Measurements from ENCODE around the gene SMG9. TPM values are rescaled to one million over a fixed set of nuclear protein-coding genes. Genes with fewer than 3 reads are reported as not detected.

The SMG9 gene
- total RNA-seq, 1 experiment from 2014 or later: 52.2 TPM

DNA sequence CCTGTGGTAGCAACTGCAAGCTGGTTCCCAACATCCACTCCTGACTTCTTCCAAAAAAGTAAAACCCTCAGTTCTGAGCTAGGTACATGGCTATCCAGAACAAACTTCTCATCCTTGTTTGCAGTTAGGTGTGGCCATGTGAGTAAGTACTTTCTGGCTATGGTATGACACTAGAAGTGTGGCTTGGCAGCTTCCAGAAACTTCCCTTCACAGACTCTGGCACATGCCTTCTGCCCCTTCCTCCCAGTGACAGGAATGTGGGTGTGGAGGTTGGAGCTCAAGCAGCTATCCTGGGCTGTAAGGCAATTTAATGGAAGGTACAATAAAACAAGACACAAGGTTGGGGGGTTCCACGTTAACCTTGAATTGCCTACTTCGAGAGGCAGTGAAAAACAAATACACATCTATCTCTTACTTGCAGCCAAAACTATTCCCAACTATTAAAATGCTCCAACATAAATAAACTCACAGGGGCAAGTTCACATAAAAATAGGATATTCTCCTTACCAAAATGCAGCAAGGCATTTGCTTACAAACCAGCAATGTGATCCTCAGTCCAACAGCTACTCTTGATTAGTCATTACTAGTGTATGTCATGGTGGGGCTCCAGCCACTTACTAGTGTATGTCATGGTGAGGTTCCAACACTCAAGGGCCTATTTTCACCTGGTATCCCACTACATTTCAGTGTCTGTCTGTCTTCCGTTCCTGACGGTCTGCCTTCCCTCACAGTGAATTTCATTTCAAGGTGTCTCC is 3.1 kb downstream of the SMG9 start:
- TF ChIP-seq, protein P1, sequence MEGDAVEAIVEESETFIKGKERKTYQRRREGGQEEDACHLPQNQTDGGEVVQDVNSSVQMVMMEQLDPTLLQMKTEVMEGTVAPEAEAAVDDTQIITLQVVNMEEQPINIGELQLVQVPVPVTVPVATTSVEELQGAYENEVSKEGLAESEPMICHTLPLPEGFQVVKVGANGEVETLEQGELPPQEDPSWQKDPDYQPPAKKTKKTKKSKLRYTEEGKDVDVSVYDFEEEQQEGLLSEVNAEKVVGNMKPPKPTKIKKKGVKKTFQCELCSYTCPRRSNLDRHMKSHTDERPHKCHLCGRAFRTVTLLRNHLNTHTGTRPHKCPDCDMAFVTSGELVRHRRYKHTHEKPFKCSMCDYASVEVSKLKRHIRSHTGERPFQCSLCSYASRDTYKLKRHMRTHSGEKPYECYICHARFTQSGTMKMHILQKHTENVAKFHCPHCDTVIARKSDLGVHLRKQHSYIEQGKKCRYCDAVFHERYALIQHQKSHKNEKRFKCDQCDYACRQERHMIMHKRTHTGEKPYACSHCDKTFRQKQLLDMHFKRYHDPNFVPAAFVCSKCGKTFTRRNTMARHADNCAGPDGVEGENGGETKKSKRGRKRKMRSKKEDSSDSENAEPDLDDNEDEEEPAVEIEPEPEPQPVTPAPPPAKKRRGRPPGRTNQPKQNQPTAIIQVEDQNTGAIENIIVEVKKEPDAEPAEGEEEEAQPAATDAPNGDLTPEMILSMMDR (conservative IDR thresholded peaks at IDR 0.05): no peak
- H3K4ac ChIP-seq (ENCODE audit: low read depth, low read length): no peak overlapping the region
- no peak overlapping the region for H4K8ac ChIP-seq (replicated peaks; ENCODE audit: insufficient read length, low read depth, low read length)
- no peak overlapping the region for H3K23ac ChIP-seq (ENCODE audit: insufficient read length, low read depth, low read length)
- H3K27me3 Mint-ChIP-seq (ENCODE audit: low read depth): no peaks in the 10 kb centered on the region
- peaks cover 12% of the 10 kb centered on the region for H3K23me2 ChIP-seq (ENCODE audit: insufficient read length, low read depth, low read length, poor library complexity, severe bottlenecking)
- H3K79me1 ChIP-seq (ENCODE audit: insufficient read depth, low read depth, low read length, poor library complexity, severe bottlenecking): no peaks in the 10 kb centered on the region
- H2BK15ac ChIP-seq (ENCODE audit: low read depth, low read length): no peak overlapping the region
- no peak overlapping the region for H2AFZ ChIP-seq (ENCODE audit: low read length)
- no CpG with 5 or more reads among the region's 4 CpGs for WGBS (ENCODE audit: extremely low coverage, insufficient read length, low lambda C conversion rate)
- no peak overlapping the region for H3K18ac ChIP-seq (ENCODE audit: insufficient read length, low read depth, low read length)
- H3K9ac ChIP-seq (ENCODE audit: extremely low read depth, insufficient read length, low read length): no peak overlapping the region
- no peak overlapping the region for H3K14ac ChIP-seq (ENCODE audit: insufficient read depth, low read length)
- no peak overlapping the region for H2BK120ac ChIP-seq (ENCODE audit: low read depth, low read length, poor library complexity, severe bottlenecking)
- H3K9me3 Mint-ChIP-seq: no peaks in the 10 kb centered on the region; a peak in 2 of 5 replicates
- H3K27ac Mint-ChIP-seq: no peak overlapping the region
- H3K27me3 ChIP-seq (ENCODE audit: insufficient read depth, low read length): no peaks in the 10 kb centered on the region; the same call in 1 of the 2 replicates
- no peak overlapping the region for H2BK12ac ChIP-seq (ENCODE audit: insufficient read length, low read depth, low read length)
- no peak overlapping the region for H3T11ph ChIP-seq (ENCODE audit: low read length)
- H3K27ac ChIP-seq (ENCODE audit: insufficient read length, low read depth, low read length): no peak overlapping the region
- H3K9me3 ChIP-seq (ENCODE audit: control insufficient read depth, low read depth, low read length): no peaks in the 10 kb centered on the region
- no peak overlapping the region for H3K4me3 Mint-ChIP-seq
- no peak overlapping the region for H2AK5ac ChIP-seq (ENCODE audit: insufficient read length, low read length)
- 0 out of 2 replicates have a peak, but pooled peaks cover 3% of the 10 kb centered on the region for H3K79me2 ChIP-seq (ENCODE audit: insufficient read depth, low read length)
- H4K20me1 ChIP-seq (ENCODE audit: control insufficient read depth, insufficient read depth, insufficient read length): no peaks in the 10 kb centered on the region
- no peak overlapping the region for H3K56ac ChIP-seq (ENCODE audit: insufficient read length, low read depth, low read length)
- H2BK20ac ChIP-seq (ENCODE audit: low read depth, low read length, poor library complexity, severe bottlenecking): no peak overlapping the region
- H4K91ac ChIP-seq (ENCODE audit: insufficient read length, low read depth, low read length): no peak overlapping the region
- H2BK5ac ChIP-seq (ENCODE audit: insufficient read length, low read length): no peak overlapping the region
- H3K4me2 ChIP-seq (ENCODE audit: insufficient read depth, insufficient read length, low read length): no peak overlapping the region
- no peak for DNase-seq
- H3K36me3 Mint-ChIP-seq (ENCODE audit: insufficient read depth in 1 of 3, low read depth in 3 of 3): peaks cover 20 to 57% (median 47%) of the 10 kb centered on the region in 3 experiments
- H3K4me1 ChIP-seq (ENCODE audit: insufficient read depth, low read length): no peaks in the 10 kb centered on the region
- no peak overlapping the region for H4K5ac ChIP-seq (ENCODE audit: insufficient read length, low read depth, low read length)
- H3K4me1 Mint-ChIP-seq: peaks cover 10 to 19% of the 10 kb centered on the region in 2 experiments

Measured in H9 (cell line).